Suppressor macrophage treated with lipopolysaccharide for 4 hours (primary cell): ENCODE results near the gene CTNNBIP1.
"Not testable (repeated sequence)": the region's sequence is repeated elsewhere in the genome, so short reads cannot be mapped to it uniquely, and the experiment has no call there.

Source experiments
- DNase-seq: peaks from one replicate; pipeline ENCODE4 v3.0.0-alpha.2; 2020

The CTNNBIP1 gene

DNA sequence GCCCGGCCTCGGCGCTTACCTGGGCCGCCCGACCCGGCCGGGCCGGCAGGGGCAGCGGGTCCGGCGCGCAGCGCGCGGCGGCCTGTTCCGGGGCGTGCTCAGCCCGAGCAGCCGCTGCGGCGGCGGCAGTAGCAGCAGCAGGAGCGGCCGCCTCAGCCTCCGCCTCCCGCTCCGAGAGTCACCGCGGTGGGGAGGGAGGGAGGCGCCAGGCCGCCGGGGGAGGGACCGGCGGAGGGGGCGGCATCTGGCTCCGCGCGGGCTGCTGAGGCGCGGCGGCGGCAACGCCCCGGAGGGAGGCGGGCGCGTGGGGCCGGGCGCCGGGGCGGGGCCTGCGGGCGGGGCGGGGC, at the start of gene CTNNBIP1:
CTNNBIP1 (minus strand) TSS at position 194 of the 347 bp plus-strand sequence. CDS start 38,205 bp downstream, outside the sequence.
- DNase-seq: no peak

- no peak for DNase-seq
These were observed 47.7 kb upstream of the CTNNBIP1 start for GRCh38 chr1:9957726-9958125.

DNA sequence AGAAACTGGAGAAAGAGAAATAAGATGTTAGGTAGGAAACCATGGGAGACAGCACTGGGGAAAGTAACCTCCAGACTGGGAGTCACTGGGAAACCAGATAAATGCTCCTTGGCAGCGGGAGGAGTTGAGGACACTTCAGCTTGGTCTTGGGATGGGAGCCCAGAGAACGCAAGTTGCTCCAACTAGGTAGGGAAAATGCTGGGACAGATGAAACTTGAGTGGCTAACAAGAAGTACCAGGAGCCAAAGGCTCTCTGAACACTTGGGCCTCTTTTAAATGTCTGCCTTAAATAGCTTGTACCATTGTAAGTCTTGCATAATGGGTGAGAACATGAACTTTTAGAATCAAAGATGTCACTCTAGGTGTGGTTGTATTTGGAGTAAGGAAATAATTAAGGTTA, 36.2 kb upstream of the CTNNBIP1 start:
- DNase-seq: no peak

DNA sequence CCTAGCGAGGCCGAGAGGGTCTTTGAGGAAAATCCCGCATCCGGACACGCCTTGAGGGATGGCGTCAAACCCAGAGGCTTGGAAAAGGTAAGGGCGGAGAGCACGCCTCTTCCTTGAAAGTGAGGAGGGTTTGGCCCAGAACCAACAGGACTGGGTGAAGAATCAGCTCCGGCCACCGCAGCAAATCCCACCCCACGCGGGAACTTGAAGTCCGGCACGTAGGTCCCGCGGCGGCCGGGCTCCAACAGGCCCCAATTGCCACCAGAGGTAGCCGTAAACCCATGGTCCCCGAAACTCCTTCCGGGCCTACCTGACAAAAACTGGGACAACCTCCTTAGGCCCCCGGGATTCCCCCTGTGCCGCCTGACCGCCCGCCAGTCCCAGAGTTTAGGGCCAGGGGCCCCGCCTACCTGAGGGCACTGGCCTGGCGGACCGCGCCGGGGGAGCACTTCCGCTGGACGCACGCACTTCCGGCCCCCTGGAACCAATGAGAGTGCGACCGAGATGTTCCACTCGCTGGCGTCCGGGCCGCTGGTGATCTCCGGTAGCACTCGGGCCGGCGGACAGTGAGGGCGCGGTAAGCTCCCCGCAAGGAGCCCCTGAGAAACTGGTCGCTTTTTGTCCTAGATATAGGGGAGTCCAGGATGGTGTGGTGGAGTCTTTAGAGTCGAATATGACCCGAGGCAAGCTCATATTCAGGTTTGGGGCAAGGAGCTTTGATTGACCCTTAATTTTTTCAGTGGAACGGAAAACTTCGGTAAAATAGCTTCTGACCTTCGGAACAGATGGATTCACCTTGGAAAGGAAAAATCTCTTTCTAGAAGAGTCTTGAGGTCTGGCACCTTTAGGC, 33.1 kb upstream of the CTNNBIP1 start, which contains the start of the genes LZIC and NMNAT1:
LZIC (minus strand) TSS at position 453 of the 850 bp plus-strand sequence. CDS start 6,772 bp downstream, outside the sequence.
NMNAT1 (plus strand) TSS at position 537 of the 850 bp plus-strand sequence. CDS start 28,599 bp downstream, outside the sequence.
- DNase-seq: peak; percentile 97

- peak; percentile 60 for DNase-seq
These were observed 32.4 kb upstream of the CTNNBIP1 start for GRCh38 chr1:9942399-9942938.

DNA sequence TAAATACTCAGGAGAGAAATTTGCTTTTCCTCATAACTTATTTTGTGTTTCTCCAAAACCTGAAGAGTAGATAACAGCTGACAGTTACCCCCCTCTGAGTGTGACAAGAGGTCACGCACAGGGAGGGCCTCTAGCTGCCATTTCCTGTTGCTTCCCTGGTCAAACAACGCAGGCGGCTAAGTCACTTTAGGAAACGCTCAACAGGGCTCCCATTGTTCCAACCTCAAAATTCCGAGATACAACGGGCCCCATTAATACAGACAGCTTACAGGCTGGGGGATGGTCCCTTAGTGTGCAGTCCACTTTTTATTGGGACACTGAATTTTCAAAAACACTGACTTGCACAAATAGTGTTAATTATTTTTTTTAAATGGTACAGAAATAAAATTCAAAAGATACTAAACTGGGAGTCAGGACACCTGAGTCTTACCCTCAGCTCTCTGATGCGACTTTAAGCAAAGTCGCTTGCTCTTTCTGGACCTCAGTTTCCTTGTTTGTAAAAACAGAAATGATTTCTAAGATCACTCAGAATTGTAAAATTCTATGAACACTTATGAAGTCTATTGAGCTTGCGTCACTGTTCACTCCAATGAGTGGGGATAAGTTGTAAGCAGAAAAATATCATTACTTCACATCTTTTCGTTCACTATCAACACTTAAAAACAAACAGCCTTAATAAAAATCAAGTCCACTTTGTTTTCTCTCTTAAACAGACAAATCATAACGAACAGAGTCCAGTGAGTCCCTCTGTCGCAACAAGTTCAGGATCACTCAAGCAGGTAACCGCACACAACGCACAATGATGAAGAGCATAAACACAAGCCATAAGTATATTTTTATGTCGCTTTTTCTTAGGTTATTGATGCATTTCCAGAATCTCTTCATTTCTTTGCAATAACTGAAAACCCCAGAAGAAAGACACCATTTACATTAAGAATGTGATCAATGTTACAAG, 19.6 kb upstream of the CTNNBIP1 start:
- no peak for DNase-seq

GRCh38 chr1:9927259-9927658, 17.2 kb upstream of the CTNNBIP1 start:
- DNase-seq: no peak

- DNase-seq: no peak
These were observed 12.3 kb upstream of the CTNNBIP1 start for GRCh38 chr1:9922342-9922741.

DNA sequence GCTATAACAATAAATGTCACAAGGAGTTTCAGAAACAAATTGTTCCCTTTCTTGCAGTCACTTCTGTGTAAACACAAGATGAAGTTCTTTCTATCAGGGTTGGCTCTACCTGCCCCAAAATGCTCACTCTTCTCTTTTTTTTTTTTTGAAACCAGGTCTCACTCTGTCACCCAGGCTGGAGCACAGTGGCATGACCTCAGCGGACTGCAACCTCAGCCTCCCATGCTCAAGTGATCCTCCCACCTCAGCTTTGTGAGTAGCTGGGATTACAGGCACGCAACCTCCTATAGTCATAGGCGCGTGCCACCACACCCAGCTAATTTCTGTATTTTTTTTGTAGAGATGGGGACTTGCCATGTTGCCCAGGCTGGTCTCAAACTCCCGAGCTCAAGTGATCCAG, 10.5 kb upstream of the CTNNBIP1 start:
- DNase-seq: no peak

- DNase-seq: no peak
These were observed 7.8 kb upstream of the CTNNBIP1 start for GRCh38 chr1:9917901-9918300.

DNA sequence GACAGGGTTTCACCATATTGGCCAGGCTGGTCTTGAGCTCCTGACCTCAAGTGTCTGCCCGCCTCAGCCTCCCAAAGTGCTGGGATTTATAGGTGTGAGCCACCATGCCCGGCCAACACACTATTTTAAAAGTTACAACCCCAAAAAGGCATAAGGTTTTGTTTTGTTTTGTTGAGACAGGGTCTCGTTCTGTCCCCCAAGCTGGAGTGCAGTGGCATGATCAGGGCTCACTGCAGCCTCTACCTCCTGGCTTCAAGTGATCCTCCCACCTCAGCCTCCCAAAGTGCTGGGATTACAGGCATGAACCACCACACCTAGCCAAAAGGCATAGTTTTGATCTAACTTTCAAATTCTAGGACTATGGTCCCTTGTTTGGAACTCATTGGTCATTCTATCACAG, 7.4 kb upstream of the CTNNBIP1 start:
- not testable (repeated sequence) for DNase-seq

DNA sequence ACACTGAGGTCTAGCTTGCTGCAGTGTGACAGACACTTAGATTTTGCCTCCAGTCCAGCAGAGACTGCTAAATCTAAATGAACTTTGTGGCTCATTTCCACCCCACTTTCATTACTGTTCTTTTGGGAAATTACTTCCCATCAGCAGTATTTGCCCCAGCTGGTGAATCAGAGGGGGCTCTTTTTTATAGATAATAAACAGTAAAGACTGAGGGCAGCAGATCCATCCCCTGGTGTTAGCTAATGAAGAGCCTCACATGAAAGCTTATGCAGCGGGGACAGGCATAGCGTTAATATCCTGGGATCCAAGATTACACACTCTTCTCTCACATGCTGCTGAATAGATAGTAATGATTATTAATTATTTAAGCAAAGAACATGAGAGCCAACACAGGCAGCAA, 6.4 kb upstream of the CTNNBIP1 start:
- no peak for DNase-seq

GRCh38 chr1:9914610-9914937, 4.5 kb upstream of the CTNNBIP1 start:
- no peak for DNase-seq

GRCh38 chr1:9912264-9912936, 2.3 kb upstream of the CTNNBIP1 start:
- no peak for DNase-seq

- DNase-seq: peak; percentile 100
These were observed 532 bp upstream of the CTNNBIP1 start for GRCh38 chr1:9910423-9911178.

- no peak for DNase-seq
These were observed 629 bp downstream of the CTNNBIP1 start for GRCh38 chr1:9909234-9910046.

- DNase-seq: no peak
These were observed 1.2 kb downstream of the CTNNBIP1 start for GRCh38 chr1:9908871-9909233.

DNA sequence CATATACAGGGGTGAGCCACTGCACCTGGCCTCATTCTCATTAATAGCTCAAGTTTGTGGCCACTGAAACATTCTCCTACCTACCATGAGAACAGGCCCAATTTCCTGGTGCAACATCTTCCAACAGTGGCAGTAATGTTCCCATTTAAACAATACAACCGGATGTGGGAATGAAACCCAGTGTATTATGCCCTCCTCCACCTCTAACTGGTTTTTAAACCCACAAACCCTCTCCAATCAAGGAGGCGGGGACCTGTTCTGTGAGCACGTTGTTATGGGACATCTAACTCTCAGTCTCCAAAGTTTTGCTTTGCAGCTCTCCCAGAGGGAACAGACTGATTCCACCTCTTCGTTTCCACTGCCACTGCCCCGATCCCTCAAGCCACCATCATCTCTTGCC, 2.6 kb downstream of the CTNNBIP1 start:
- DNase-seq: no peak

DNA sequence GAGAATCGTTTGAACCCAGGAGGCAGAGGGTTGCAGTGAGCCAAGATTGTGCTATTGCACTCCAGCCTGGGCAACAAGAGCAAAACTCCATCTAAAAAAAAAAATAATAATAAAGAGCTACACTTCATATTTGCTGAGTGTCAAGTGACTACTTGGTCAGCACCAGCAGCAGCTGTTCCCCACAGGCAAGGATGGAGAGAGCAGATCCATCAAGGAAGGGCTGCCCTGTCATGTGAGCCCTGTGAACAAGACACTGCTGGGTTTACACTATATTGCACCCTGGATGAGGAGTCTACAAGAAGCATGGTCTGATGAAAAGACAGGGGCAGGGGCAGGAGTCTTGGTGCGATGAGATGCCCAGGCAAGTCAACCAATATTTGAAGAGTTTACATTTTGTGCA, 3.6 kb downstream of the CTNNBIP1 start:
- no peak for DNase-seq

- DNase-seq: no peak
These were observed 5.1 kb downstream of the CTNNBIP1 start for GRCh38 chr1:9905010-9905409.

DNA sequence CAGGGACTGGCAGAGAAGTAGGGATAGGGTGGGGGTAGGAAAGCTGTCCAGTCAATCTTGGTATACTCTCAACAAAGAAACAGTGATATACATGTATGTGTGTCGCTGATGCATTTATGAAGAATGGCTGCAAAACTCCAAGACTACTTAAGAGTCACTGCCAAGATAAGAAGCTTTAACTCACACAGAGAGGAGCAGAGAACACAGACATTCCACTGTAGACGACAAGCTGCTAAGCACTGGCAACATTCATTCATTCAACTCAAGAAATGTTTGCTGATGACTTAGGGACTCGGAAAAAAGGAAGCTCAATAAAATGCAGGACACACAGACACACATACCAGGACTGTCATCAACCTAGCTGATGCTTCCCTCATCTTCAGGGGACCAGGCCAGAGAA, 5.5 kb downstream of the CTNNBIP1 start:
- DNase-seq: no peak
